ENCODE data around the gene OR5D16.
"Not testable (repeated sequence)": the region's sequence is repeated elsewhere in the genome, so short reads cannot be mapped to it uniquely, and the experiment has no call there.

OR5D16 gene

DNA sequence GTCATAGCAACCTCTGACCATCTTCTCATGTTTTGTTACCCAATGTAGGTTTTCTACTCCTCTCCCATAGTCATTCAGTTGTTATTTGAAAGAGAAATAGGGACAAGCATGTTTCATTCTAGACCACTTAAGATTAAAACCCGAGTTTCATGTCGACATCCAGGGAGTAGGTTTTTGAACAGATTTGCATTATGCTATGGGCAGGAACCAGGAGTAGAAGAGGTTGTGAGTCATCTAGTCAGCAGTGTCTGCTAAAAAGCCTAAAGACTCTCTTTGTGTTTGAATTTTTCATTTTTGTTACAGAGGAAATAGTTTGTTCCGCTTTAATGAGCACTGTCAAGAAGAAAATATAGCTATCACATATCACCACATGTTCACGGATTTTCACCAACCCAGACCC is 46.4 kb downstream of the OR5D16 start:
- DNase-seq (ENCODE audit: extremely low spot score); CTCF ChIA-PET; POLR2A ChIA-PET: not testable (repeated sequence)

DNA sequence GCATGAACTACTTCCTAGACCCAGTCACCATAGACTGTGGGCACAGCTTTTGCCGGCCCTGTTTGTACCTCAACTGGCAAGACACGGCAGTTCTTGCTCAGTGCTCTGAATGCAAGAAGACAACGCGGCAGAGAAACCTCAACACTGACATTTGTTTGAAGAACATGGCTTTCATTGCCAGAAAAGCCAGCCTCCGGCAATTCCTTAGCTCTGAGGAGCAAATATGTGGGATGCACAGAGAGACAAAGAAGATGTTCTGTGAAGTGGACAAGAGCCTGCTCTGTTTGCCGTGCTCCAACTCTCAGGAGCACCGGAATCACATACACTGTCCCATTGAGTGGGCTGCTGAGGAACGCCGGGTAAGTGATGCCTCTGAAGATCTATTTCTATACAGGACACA is 46.9 kb downstream of the OR5D16 start:
- DNase-seq (ENCODE audit: extremely low spot score); POLR2A ChIA-PET; CTCF ChIA-PET: not testable (repeated sequence)
